ENCODE data around the gene GMIP.

GRCh38 chr19:19581391-19581790, 62.1 kb downstream of the GMIP start:
- no peak for TF ChIP-seq CTCF (IDR thresholded peaks at IDR 0.05; ENCODE audit: borderline replicate concordance, extremely low read depth, low read length, poor library complexity, severe bottlenecking)
- no peak for TF ChIP-seq EZH2 (IDR thresholded peaks at IDR 0.05; ENCODE audit: borderline replicate concordance, low read depth, low read length, severe bottlenecking)
